ENCODE results near the gene ABCC1. TPM values are rescaled to one million over a fixed set of nuclear protein-coding genes. Genes with fewer than 3 reads are reported as not detected.
A peak's percentile ranks its signal among the peaks of the same experiment; 100 is the strongest.

ABCC1 gene
- polyA plus RNA-seq, 3 donors, result 1.4 to 23.6 (median 3.0) TPM

- WGBS (ENCODE audit: insufficient coverage), result 82% methylated on average over 4 of the region's 5 CpGs
- H3K4me1 ChIP-seq (ENCODE audit: control insufficient read depth in 1 of 2, insufficient read depth in 2 of 2, low read length in 2 of 2), result peaks cover 9 to 15% of the 10 kb centered on the region in 2 donors
- Mint-ChIP-seq H3K9me3 (peaks cover 32 to 41% (median 37%) of the 10 kb centered on the region in 7 donors), H3K4me1 (peaks cover 24% of the 10 kb centered on the region), H3K36me3 (peaks cover 28 to 51% of the 10 kb centered on the region in 2 donors), H3K27ac (peak overlapping the region in 1 of 7 donors; percentile 33), H3K4me3 (no peak overlapping the region), H3K27me3 (ENCODE audit: low read depth in 3 of 3) (peaks cover 0 to 1% (median 0%) of the 10 kb centered on the region in 3 donors)
- no peak overlapping the region for H3K27ac ChIP-seq (ENCODE audit: low read depth in 1 of 2, low read length in 2 of 2)
- TF ChIP-seq CTCF (IDR thresholded peaks at IDR 0.05), result no peak
- no peaks in the 10 kb centered on the region for H3K27me3 ChIP-seq (ENCODE audit: control insufficient read depth in 2 of 2, insufficient read depth in 2 of 2, low read length in 2 of 2)
- no peak overlapping the region for H3K4me3 ChIP-seq (replicated peaks in 1 of 3; ENCODE audit: low read depth in 2 of 3, low read length in 3 of 3)
- intact Hi-C loops (cut with micrococcal nuclease), result no loop called here
- H3K36me3 ChIP-seq (replicated peaks in 1 of 2; ENCODE audit: control insufficient read depth in 1 of 2, insufficient read depth in 2 of 2, low read length in 2 of 2), result peaks cover 0 to 29% of the 10 kb centered on the region in 2 donors
- no peak overlapping the region for H3K4me2 ChIP-seq (replicated peaks; ENCODE audit: extremely low read depth, low read length, poor library complexity, severe bottlenecking)
- H3K79me2 ChIP-seq (ENCODE audit: insufficient read depth, low read length), result peaks cover 43% of the 10 kb centered on the region
- H2AFZ ChIP-seq (ENCODE audit: insufficient read depth, low read depth, low read length, poor library complexity, severe bottlenecking), result no peak overlapping the region
- peaks cover 67% of the 10 kb centered on the region for H4K20me1 ChIP-seq (ENCODE audit: insufficient read depth, low read length)
- no peak overlapping the region for H3K9ac ChIP-seq (ENCODE audit: insufficient read depth, low read length, poor library complexity, severe bottlenecking)
- DNase-seq, result no peak
- peaks cover 38 to 42% of the 10 kb centered on the region in 2 donors for H3K9me3 ChIP-seq (replicated peaks in 1 of 2; ENCODE audit: control insufficient read depth in 1 of 2, insufficient read depth in 1 of 2, low read length in 2 of 2)
Observed at GRCh38 chr16:15983898-15984297, 34.5 kb downstream of the ABCC1 start.

GRCh38 chr16:15985144-15985543, 35.7 kb downstream of the ABCC1 start:
- H3K36me3 Mint-ChIP-seq, result peaks cover 18 to 46% of the 10 kb centered on the region in 2 donors
- Histone ChIP-seq H3K27me3 (ENCODE audit: control insufficient read depth in 2 of 2, insufficient read depth in 2 of 2, low read length in 2 of 2) (no peaks in the 10 kb centered on the region), H3K9me3 (replicated peaks in 1 of 2; ENCODE audit: control insufficient read depth in 1 of 2, insufficient read depth in 1 of 2, low read length in 2 of 2) (peaks cover 27 to 31% of the 10 kb centered on the region in 2 donors), H3K27ac (ENCODE audit: low read depth in 1 of 2, low read length in 2 of 2) (no peak overlapping the region), H3K4me3 (replicated peaks in 1 of 3; ENCODE audit: low read depth in 2 of 3, low read length in 3 of 3) (no peak overlapping the region), H3K9ac (ENCODE audit: insufficient read depth, low read length, poor library complexity, severe bottlenecking) (no peak overlapping the region), H3K79me2 (ENCODE audit: insufficient read depth, low read length) (peaks cover 55% of the 10 kb centered on the region), H4K20me1 (ENCODE audit: insufficient read depth, low read length) (peaks cover 78% of the 10 kb centered on the region), H3K4me2 (replicated peaks; ENCODE audit: extremely low read depth, low read length, poor library complexity, severe bottlenecking) (no peak overlapping the region), H2AFZ (ENCODE audit: insufficient read depth, low read depth, low read length, poor library complexity, severe bottlenecking) (no peak overlapping the region), H3K4me1 (ENCODE audit: control insufficient read depth in 1 of 2, insufficient read depth in 2 of 2, low read length in 2 of 2) (peaks cover 9 to 15% of the 10 kb centered on the region in 2 donors), H3K36me3 (replicated peaks in 1 of 2; ENCODE audit: control insufficient read depth in 1 of 2, insufficient read depth in 2 of 2, low read length in 2 of 2) (peaks cover 0 to 20% of the 10 kb centered on the region in 2 donors)
- no peak for DNase-seq
- H3K27me3 Mint-ChIP-seq (ENCODE audit: low read depth in 3 of 3), result peaks cover 0 to 1% (median 0%) of the 10 kb centered on the region in 3 donors
- H3K4me1 Mint-ChIP-seq, result peaks cover 30% of the 10 kb centered on the region
- no peak for TF ChIP-seq CTCF (IDR thresholded peaks at IDR 0.05)
- intact Hi-C loops (cut with micrococcal nuclease), result no loop called here
- WGBS (ENCODE audit: insufficient coverage), result 100% methylated on average over 2 of the region's 4 CpGs
- H3K27ac Mint-ChIP-seq, result no peak overlapping the region
- H3K9me3 Mint-ChIP-seq, result peaks cover 23 to 29% (median 24%) of the 10 kb centered on the region in 7 donors
- H3K4me3 Mint-ChIP-seq, result no peak overlapping the region
